ENCODE results near the gene EPHA4.

DNA sequence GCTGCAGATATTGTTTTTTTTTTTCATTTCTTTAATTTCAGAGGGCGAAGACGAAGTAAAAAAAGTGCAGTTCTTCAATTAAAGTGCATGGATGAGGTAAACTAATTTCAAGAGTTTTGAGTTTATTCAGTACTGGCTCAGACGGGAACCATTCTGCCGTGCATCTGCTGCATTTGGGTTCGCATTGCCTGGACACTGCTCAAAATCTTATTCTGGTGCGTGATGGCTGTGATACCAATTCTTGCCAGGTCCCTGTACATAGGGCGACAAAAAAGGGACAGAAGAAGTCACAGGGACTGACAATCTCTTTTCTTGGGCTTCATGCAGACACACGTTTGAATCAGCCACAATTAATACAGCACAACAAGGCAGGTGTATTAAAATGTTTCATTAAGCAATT is 146.2 kb downstream of the EPHA4 start:
- TF ChIP-seq, protein P1, sequence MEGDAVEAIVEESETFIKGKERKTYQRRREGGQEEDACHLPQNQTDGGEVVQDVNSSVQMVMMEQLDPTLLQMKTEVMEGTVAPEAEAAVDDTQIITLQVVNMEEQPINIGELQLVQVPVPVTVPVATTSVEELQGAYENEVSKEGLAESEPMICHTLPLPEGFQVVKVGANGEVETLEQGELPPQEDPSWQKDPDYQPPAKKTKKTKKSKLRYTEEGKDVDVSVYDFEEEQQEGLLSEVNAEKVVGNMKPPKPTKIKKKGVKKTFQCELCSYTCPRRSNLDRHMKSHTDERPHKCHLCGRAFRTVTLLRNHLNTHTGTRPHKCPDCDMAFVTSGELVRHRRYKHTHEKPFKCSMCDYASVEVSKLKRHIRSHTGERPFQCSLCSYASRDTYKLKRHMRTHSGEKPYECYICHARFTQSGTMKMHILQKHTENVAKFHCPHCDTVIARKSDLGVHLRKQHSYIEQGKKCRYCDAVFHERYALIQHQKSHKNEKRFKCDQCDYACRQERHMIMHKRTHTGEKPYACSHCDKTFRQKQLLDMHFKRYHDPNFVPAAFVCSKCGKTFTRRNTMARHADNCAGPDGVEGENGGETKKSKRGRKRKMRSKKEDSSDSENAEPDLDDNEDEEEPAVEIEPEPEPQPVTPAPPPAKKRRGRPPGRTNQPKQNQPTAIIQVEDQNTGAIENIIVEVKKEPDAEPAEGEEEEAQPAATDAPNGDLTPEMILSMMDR (conservative IDR thresholded peaks at IDR 0.05; ENCODE audit: low read length), result no peak
- no peak for TF ChIP-seq EZH2phosphoT487 (IDR thresholded peaks at IDR 0.05; ENCODE audit: borderline replicate concordance)

Data from Loucy (cell line).